OCI-LY7 (cell line): Measurements from ENCODE around the gene DDX19B. TPM values are rescaled to one million over a fixed set of nuclear protein-coding genes. Genes with fewer than 3 reads are reported as not detected.
A peak's percentile ranks its signal among the peaks of the same experiment; 100 is the strongest.
"Not testable (repeated sequence)": the region's sequence is repeated elsewhere in the genome, so short reads cannot be mapped to it uniquely, and the experiment has no call there.

Source experiments
- Bru-seq: library from RNA; stranded (reverse); fragments of 400-500 nt; gene quantifications from one replicate; lab custom pipeline; 2021; lab: Mats Ljungman, UMichigan
- BruChase-seq, 2 experiments: library from RNA; stranded (reverse); fragments of 400-500 nt; gene quantifications; one replicate each; lab custom pipeline; 2021; lab: Mats Ljungman, UMichigan
- BruUV-seq: library from RNA; stranded (reverse); fragments of 400-500 nt; replicated peaks from 2 replicates; lab custom pipeline; 2021; lab: Mats Ljungman, UMichigan
- CTCF ChIA-PET: fragments of 300-600 bp; sonication (Branson Sonifier 250); formaldehyde crosslinking; loops from one replicate; lab custom pipeline; 2022; ENCODE audit warnings: antibody characterized with exemption; ENCODE audit not compliant: unreplicated experiment; lab: Charles Lee
- POLR2A ChIA-PET: fragments of 300-600 bp; sonication (Branson Sonifier 250); formaldehyde crosslinking; loops from one replicate; lab custom pipeline; 2022; ENCODE audit warnings: antibody characterized with exemption; lab: Charles Lee
- DNase-seq: peaks from one replicate; pipeline ENCODE4 v3.0.0-alpha.2; 2015; ENCODE audit warnings: low spot score
- H2AFZ ChIP-seq: fragments of 200-600 bp; sonication (generic), shearing (Covaris generic); 2 replicates; pipeline ENCODE4 v1.6.1; 2014; ENCODE audit warnings: mild to moderate bottlenecking, antibody characterized with exemption, low read length, moderate library complexity
- H3K27ac ChIP-seq: fragments of 200-600 bp; sonication (generic); 2 replicates; pipeline ENCODE4 v1.5.1; 2014; ENCODE audit warnings: mixed run types, low read depth, mild to moderate bottlenecking, moderate library complexity, low read length, inconsistent platforms; ENCODE audit not compliant: poor library complexity, severe bottlenecking
- H3K36me3 ChIP-seq: fragments of 200-600 bp; sonication (generic); 2 replicates; pipeline ENCODE4 v1.6.1; 2014; ENCODE audit warnings: mild to moderate bottlenecking, antibody characterized with exemption, low read length, moderate library complexity, mixed read lengths; ENCODE audit not compliant: insufficient read depth
- H3K4me1 ChIP-seq: fragments of 200-600 bp; sonication (generic); 2 replicates; pipeline ENCODE4 v1.5.1; 2014; ENCODE audit warnings: mild to moderate bottlenecking, low read length; ENCODE audit not compliant: insufficient read depth, poor library complexity, severe bottlenecking
- H3K4me2 ChIP-seq: fragments of 200-600 bp; sonication (generic); 2 replicates; pipeline ENCODE4 v1.6.1; 2014; ENCODE audit warnings: mild to moderate bottlenecking, low read length
- H3K4me3 ChIP-seq: fragments of 200-600 bp; sonication (generic); 2 replicates; pipeline ENCODE4 v1.5.1; 2014; ENCODE audit warnings: mild to moderate bottlenecking, low read depth, low read length; ENCODE audit not compliant: poor library complexity, severe bottlenecking
- H3K79me2 ChIP-seq: fragments of 200-600 bp; sonication (generic); 2 replicates; pipeline ENCODE4 v1.6.1; 2016; ENCODE audit warnings: low read depth, mild to moderate bottlenecking, low read length, moderate library complexity, mixed read lengths; ENCODE audit not compliant: insufficient read depth
- H3K9me2 ChIP-seq: fragments of 200-600 bp; sonication (generic); 2 replicates; pipeline ENCODE4 v1.6.1; 2016; ENCODE audit warnings: mild to moderate bottlenecking, low read length, mixed read lengths; ENCODE audit not compliant: insufficient read depth
- H3K9me3 ChIP-seq: fragments of 200-600 bp; sonication (generic); 2 replicates; pipeline ENCODE4 v1.6.1; 2014; ENCODE audit warnings: mild to moderate bottlenecking, mixed run types, low read length, mixed read lengths
- H4K20me1 ChIP-seq: fragments of 200-600 bp; sonication (generic); 2 replicates; pipeline ENCODE4 v1.6.1; 2014; ENCODE audit warnings: mild to moderate bottlenecking, antibody characterized with exemption, low read length, moderate library complexity, mixed read lengths; ENCODE audit not compliant: insufficient read depth
- EZH2phosphoT487 ChIP-seq: fragments of 200-600 bp; sonication (generic); IDR thresholded peaks from 2 replicates; pipeline ENCODE4 v1.6.1; 2018; ENCODE audit warnings: low read depth, borderline replicate concordance, mild to moderate bottlenecking, mixed run types, antibody characterized with exemption, low read length, moderate library complexity, mixed read lengths
- intact Hi-C: fragments of 100-400 bp; cut with micrococcal nuclease; formaldehyde crosslinking; loops from one replicate; pipeline ENCODE4 v1.10.0; 2022; ENCODE audit not compliant: unreplicated experiment
- long read RNA-seq: library from polyadenylated mRNA; stranded (forward); transcript quantifications from one replicate; pipeline ENCODE4 v2.0.0, GENCODE V29; 2022
- total RNA-seq, 2 experiments: library from RNA; depleted of rRNA in 1 of 2; stranded (reverse); fragments of >200 nt in 1 of 2; shearing (Covaris generic) in 1 of 2; gene quantifications; 2 replicates each; pipeline ENCODE4 v1.2.3, GENCODE V29; 2014 to 2022
- TF ChIP-seq, protein P1 (sequence below): fragments of 200-600 bp; sonication (generic); conservative IDR thresholded peaks from 2 replicates; pipeline ENCODE4 v1.5.1; 2014; ENCODE audit warnings: mild to moderate bottlenecking, antibody characterized with exemption, low read length, moderate library complexity, mixed read lengths

Gene DDX19B
- total RNA-seq (2014; rRNA removed; shearing (Covaris generic)), result 18.7 and 22.4 TPM in 2 replicates
- 20.7 and 22.8 TPM in 2 replicates for total RNA-seq (2022)
- percentile 45 among the genes with signal in this experiment for Bru-seq, nascent RNA
- BruChase-seq, experiment 1, labeled RNA remaining after a 6-hour chase, result percentile 57 among the genes with signal in this experiment
- BruChase-seq, experiment 2, labeled RNA remaining after a 2-hour chase, result percentile 57 among the genes with signal in this experiment
- long read RNA-seq, transcript DDX19B-201 (12 exons, 3,386 nt), result major isoform, 27 of 41 reads
- long read RNA-seq, partial matches to known transcripts, result 1 of 41 reads
- long read RNA-seq, other reads (novel, unspliced or antisense), result 10 of 41 reads

- TSS peak; percentile 72 for BruUV-seq
- H3K9me3 ChIP-seq, result peaks cover 20% of the 10 kb centered on the region
- H2AFZ ChIP-seq, result peak within 1 kb of the TSS; percentile 74; the same call in 1 of the 2 replicates
- peak within 1 kb of the TSS; percentile 78 for H3K4me3 ChIP-seq
- H3K4me2 ChIP-seq, result peak within 1 kb of the TSS; percentile 72
- peaks cover 10% of the 10 kb centered on the region for H3K4me1 ChIP-seq
- ChIA-PET POLR2A (interaction anchor here (0.6 to 3.0 kb wide), 7 partner anchors 8 to 107 kb away, joined by 4 to 27 read pairs (median 6); partner anchors contain the start of genes AARS1 and DDX19A), CTCF (interaction anchor here (0.6 to 1.1 kb wide), 3 partner anchors 10 to 48 kb away, joined by 3 to 5 read pairs (median 3); partner anchors contain the start of genes AARS1 and EXOSC6)
- H3K27ac ChIP-seq, result peak within 1 kb of the TSS; percentile 14
- intact Hi-C loops, result no loop called here
- peaks cover 21% of the 10 kb centered on the region; the same call in 1 of the 2 replicates for H3K79me2 ChIP-seq
- TF ChIP-seq EZH2phosphoT487, result no peak
- TF ChIP-seq, protein P1, sequence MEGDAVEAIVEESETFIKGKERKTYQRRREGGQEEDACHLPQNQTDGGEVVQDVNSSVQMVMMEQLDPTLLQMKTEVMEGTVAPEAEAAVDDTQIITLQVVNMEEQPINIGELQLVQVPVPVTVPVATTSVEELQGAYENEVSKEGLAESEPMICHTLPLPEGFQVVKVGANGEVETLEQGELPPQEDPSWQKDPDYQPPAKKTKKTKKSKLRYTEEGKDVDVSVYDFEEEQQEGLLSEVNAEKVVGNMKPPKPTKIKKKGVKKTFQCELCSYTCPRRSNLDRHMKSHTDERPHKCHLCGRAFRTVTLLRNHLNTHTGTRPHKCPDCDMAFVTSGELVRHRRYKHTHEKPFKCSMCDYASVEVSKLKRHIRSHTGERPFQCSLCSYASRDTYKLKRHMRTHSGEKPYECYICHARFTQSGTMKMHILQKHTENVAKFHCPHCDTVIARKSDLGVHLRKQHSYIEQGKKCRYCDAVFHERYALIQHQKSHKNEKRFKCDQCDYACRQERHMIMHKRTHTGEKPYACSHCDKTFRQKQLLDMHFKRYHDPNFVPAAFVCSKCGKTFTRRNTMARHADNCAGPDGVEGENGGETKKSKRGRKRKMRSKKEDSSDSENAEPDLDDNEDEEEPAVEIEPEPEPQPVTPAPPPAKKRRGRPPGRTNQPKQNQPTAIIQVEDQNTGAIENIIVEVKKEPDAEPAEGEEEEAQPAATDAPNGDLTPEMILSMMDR, result no peak
- no peaks in the 10 kb centered on the region for H3K9me2 ChIP-seq
- H3K36me3 ChIP-seq, result peaks cover 28% of the 10 kb centered on the region
- peak; percentile 65 for DNase-seq
- H4K20me1 ChIP-seq, result no peaks in the 10 kb centered on the region
Observed at GRCh38 chr16:70298988-70299938, at the start of gene DDX19B. Gene DDX19B (plus strand): TSS chr16:70299186. CDS start chr16:70299298, 112 bp downstream.

DNA sequence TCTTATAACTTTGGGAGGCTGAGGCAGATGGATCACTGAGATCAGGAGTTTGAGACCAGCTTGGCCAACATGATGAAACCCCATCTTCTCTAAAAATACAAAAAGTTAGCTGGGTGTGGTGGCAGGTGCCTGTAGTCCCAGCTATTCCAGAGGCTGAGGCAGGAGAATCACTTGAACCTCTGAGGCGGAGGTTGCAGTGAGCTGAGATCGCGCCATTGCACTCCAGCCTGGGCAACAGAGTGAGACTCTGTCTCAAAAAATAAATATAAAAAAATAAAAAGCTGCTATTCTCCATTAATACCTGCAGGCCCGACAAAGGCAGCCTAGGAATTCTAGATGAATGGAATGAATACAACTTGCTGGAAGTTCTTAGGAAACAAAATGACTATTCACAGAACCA, 49.3 kb upstream of the DDX19B start:
- intact Hi-C loops, H3K9me3 ChIP-seq, H3K9me2 ChIP-seq, DNase-seq, H3K27ac ChIP-seq, H4K20me1 ChIP-seq, H2AFZ ChIP-seq, CTCF ChIA-PET, POLR2A ChIA-PET, BruUV-seq: not testable (repeated sequence)
- Histone ChIP-seq H3K4me1 (peaks cover 11% of the 10 kb centered on the region), H3K36me3 (peaks cover 61% of the 10 kb centered on the region), H3K4me3 (peak overlapping the region; percentile 91), H3K79me2 (peaks cover 51% of the 10 kb centered on the region), H3K4me2 (peak overlapping the region; percentile 93)
